Kidney (tissue), 22 donors: Measurements from ENCODE around the gene LRRC26. TPM values are rescaled to one million over a fixed set of nuclear protein-coding genes. Genes with fewer than 3 reads are reported as not detected.

Source experiments
- DNase-seq, 5 donors: peaks; one replicate each; pipeline ENCODE4 v3.0.0-alpha.2; 2013 to 2020
- FAIRE-seq: peaks from 2 replicates; lab custom pipeline; 2012; peaks lifted over from hg19 to GRCh38; lab: Jason Lieb, UNC
- H3K27ac ChIP-seq, 2 donors: one replicate each; pipeline ENCODE4 v1.7.0; 2013; ENCODE audit warnings: low read depth in 2 of 2, low read length in 2 of 2, inconsistent platforms in 1 of 2
- H3K27me3 ChIP-seq: one replicate; pipeline ENCODE4 v1.7.1; 2013; ENCODE audit warnings: low read length, inconsistent platforms; ENCODE audit not compliant: control insufficient read depth, insufficient read depth
- H3K36me3 ChIP-seq, 3 donors: one replicate each; pipeline versions ENCODE4 v1.7.0 to v1.7.1; 2013; ENCODE audit warnings: low read length in 3 of 3, control low read depth in 1 of 3, inconsistent platforms in 1 of 3; ENCODE audit not compliant: insufficient read depth in 3 of 3, control insufficient read depth in 2 of 3
- H3K4me1 ChIP-seq, 3 donors: one replicate each; pipeline versions ENCODE4 v1.7.0 to v1.7.1; 2013; ENCODE audit warnings: low read length in 3 of 3, inconsistent platforms in 1 of 3, low read depth in 1 of 3; ENCODE audit not compliant: control insufficient read depth in 2 of 3, insufficient read depth in 2 of 3
- H3K4me3 ChIP-seq, 3 donors: one replicate each; pipeline versions ENCODE4 v1.7.0 to v1.8.1; 2013; ENCODE audit warnings: low read length in 3 of 3, control low read depth in 1 of 3, inconsistent platforms in 1 of 3
- H3K9ac ChIP-seq, 3 donors: one replicate each; pipeline versions ENCODE4 v1.7.0 to v1.7.1; 2013; ENCODE audit warnings: low read length in 3 of 3, control low read depth in 1 of 3, inconsistent platforms in 1 of 3
- H3K9me3 ChIP-seq, 3 donors: one replicate each; pipeline versions ENCODE4 v1.7.0 to v1.7.1; 2013; ENCODE audit warnings: low read length in 3 of 3, control low read depth in 1 of 3, inconsistent platforms in 1 of 3; ENCODE audit not compliant: control insufficient read depth in 2 of 3, insufficient read depth in 1 of 3
- CTCF ChIP-seq: IDR thresholded peaks from 3 replicates; pipeline ENCODE4 v1.5.1; 2012; ENCODE audit warnings: mild to moderate bottlenecking, moderate library complexity, borderline replicate concordance; ENCODE audit not compliant: insufficient read depth; ENCODE audit errors: extremely low read depth
- intact Hi-C: fragments of 100-400 bp; cut with DNase I; formaldehyde crosslinking; loops from one replicate; pipeline ENCODE4 v1.11.1; 2022
- long read RNA-seq, 10 donors: library from polyadenylated mRNA in 1 of 10; unstranded in 1 of 10; transcript quantifications; one replicate each; pipeline ENCODE4 v2.0.0 and lab custom pipeline, GENCODE V29; 2021 to 2026
- polyA plus RNA-seq: library from polyadenylated mRNA; stranded (reverse); fragments of 350-450 nt; fragmentation: Illumina TruSeq; extraction: RNeasy Lipid Tissue Mini Kit (QIAGEN cat#74804); gene quantifications from one replicate; pipeline ENCODE4 v1.2.3, GENCODE V29; 2014; ENCODE audit warnings: low read depth, low replicate concordance; ENCODE audit not compliant: insufficient read depth
- total RNA-seq: library from RNA; stranded (reverse); fragmentation: NEBNext Ultra II Directional; extraction: Animal tissue kit (Norgen Biotek cat#: 25700); gene quantifications from one replicate; pipeline ENCODE4 v1.2.1, GENCODE V29; 2021
- donor health status: control.
- donor health status: control.
- donor health status: control.
- donor health status: control.
- donor health status: control.
- donor health status: DM: yes; HTN: yes; CAD: no.
- donor health status: Normal renal cell carcinoma (clear cell type).

The LRRC26 gene
- total RNA-seq (0.25 TPM), polyA plus RNA-seq (not detected)
- long read RNA-seq, donor 1 = 0 reads
- long read RNA-seq, donor 2, partial matches to known transcripts = 0 of 1 reads
- long read RNA-seq, donor 2, other reads (novel, unspliced or antisense) = 0 of 1 reads
- long read RNA-seq, donor 3, partial matches to known transcripts = 0 of 1 reads
- long read RNA-seq, donor 3, other reads (novel, unspliced or antisense) = 0 of 1 reads
- long read RNA-seq, donor 4, partial matches to known transcripts = 0 of 2 reads
- long read RNA-seq, donor 4, other reads (novel, unspliced or antisense) = 0 of 2 reads
- long read RNA-seq, donor 5 = 0 reads
- long read RNA-seq, donor 6, partial matches to known transcripts = 0 of 1 reads
- long read RNA-seq, donor 6, other reads (novel, unspliced or antisense) = 0 of 1 reads
- long read RNA-seq, donor 7, partial matches to known transcripts = 0 of 1 reads
- long read RNA-seq, donor 7, other reads (novel, unspliced or antisense) = 0 of 1 reads
- long read RNA-seq, donor 8 = 0 reads
- long read RNA-seq, donor 9 = 0 reads
- long read RNA-seq, donor 10 = 0 reads

- FAIRE-seq (no peak), DNase-seq (no peak)
- H3K9ac ChIP-seq = no peak within 1 kb of the TSS
- intact Hi-C loops = no loop called here
- peaks cover 12% of the 10 kb centered on the region for H3K27me3 ChIP-seq
- H3K4me1 ChIP-seq = peaks cover 0 to 12% (median 0%) of the 10 kb centered on the region in 3 donors
- H3K36me3 ChIP-seq = no peaks in the 10 kb centered on the region
- no peak within 1 kb of the TSS for H3K27ac ChIP-seq
- H3K4me3 ChIP-seq = no peak within 1 kb of the TSS
- TF ChIP-seq CTCF = no peak
- H3K9me3 ChIP-seq = no peaks in the 10 kb centered on the region
Measured at GRCh38 chr9:137169896-137170358, at the start of gene LRRC26. LRRC26 (minus strand) TSS chr9:137170051; CDS start chr9:137169943, 108 bp downstream.

- Histone ChIP-seq H3K9ac (no peak overlapping the region), H3K36me3 (peaks cover 0 to 2% (median 0%) of the 10 kb centered on the region in 3 donors), H3K27ac (no peak overlapping the region), H3K4me1 (peaks cover 0 to 27% (median 0%) of the 10 kb centered on the region in 3 donors), H3K4me3 (no peak overlapping the region), H3K27me3 (no peaks in the 10 kb centered on the region), H3K9me3 (no peaks in the 10 kb centered on the region)
- no peak for FAIRE-seq
- TF ChIP-seq CTCF = no peak
- intact Hi-C loops = no loop called here
- DNase-seq = no peak
Measured at GRCh38 chr9:137218754-137219271, 49.0 kb upstream of the LRRC26 start.

- H3K4me3 ChIP-seq = no peak overlapping the region
- intact Hi-C loops = no loop called here
- no peaks in the 10 kb centered on the region for H3K27me3 ChIP-seq
- no peaks in the 10 kb centered on the region for H3K9me3 ChIP-seq
- no peak for FAIRE-seq
- peaks cover 0 to 27% (median 0%) of the 10 kb centered on the region in 3 donors for H3K4me1 ChIP-seq
- no peak for DNase-seq
- H3K36me3 ChIP-seq = peaks cover 0 to 2% (median 0%) of the 10 kb centered on the region in 3 donors
- no peak overlapping the region for H3K27ac ChIP-seq
- H3K9ac ChIP-seq = no peak overlapping the region
- no peak for TF ChIP-seq CTCF
Measured at GRCh38 chr9:137218212-137218753, 48.4 kb upstream of the LRRC26 start.
